Measurements from ENCODE around the gene SPTBN1. TPM values are rescaled to one million over a fixed set of nuclear protein-coding genes. Genes with fewer than 3 reads are reported as not detected.
A peak's percentile ranks its signal among the peaks of the same experiment; 100 is the strongest.

SPTBN1 gene
- 100 to 1,000 TPM; 128 to 169 (median 159) TPM for total RNA-seq (2021; fragmentation: NEBNext Ultra II Directional; extraction: Animal tissue kit (Norgen Biotek cat#: 25700))
- long read RNA-seq, partial matches to known transcripts, result 67 of 80 reads
- long read RNA-seq, other reads (novel, unspliced or antisense), result 8 of 80 reads

DNA sequence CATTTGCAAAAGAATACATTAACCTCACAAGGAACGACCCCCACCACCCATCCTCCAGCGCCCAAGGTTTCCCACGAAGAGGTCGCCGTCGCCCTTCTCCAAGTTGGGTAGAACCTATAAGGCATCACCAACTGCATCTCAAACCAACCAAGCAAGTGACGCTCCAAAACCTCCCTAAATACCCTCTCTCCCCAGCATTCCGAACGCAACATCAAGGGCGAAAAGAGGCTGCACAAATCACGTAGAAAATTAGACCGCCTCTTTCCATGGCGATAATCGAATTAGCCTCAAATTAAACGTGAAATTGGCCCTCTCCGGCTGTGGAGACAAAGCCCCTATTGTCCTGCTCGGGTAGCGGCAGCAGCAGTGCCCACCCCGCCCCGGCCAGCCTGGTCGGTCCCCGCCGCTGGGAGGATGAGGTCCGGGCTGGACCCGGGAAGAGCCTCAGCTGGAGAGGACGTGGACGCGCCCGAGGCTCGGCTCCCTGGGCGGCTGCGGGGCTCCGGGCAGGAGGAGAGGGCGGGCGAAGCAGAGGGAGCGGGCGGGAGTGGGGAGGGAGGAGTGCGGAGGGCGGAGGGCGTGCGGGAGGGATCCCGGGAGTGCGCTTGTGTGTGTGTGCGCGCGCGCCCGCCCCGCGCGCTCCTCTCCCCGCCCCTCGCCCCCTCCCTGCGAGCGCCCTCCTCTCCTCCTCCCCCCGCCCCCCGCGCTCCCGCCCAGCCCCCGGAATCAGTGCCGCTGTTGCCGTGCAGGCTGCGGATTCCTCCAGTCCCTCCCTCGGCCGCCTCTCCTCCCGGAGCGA is at the start of gene SPTBN1:
Gene SPTBN1, plus strand, starts transcription at position 765 of the 799 bp plus-strand sequence. CDS start 70,092 bp downstream, outside the sequence.
- peaks cover 5% of the 10 kb centered on the region; the same call in 1 of the 2 replicates for H3K27me3 Mint-ChIP-seq (ENCODE audit: insufficient read depth)
- H3K4me1 Mint-ChIP-seq (ENCODE audit: low read depth), result peaks cover 31% of the 10 kb centered on the region
- TF ChIP-seq, protein P1, sequence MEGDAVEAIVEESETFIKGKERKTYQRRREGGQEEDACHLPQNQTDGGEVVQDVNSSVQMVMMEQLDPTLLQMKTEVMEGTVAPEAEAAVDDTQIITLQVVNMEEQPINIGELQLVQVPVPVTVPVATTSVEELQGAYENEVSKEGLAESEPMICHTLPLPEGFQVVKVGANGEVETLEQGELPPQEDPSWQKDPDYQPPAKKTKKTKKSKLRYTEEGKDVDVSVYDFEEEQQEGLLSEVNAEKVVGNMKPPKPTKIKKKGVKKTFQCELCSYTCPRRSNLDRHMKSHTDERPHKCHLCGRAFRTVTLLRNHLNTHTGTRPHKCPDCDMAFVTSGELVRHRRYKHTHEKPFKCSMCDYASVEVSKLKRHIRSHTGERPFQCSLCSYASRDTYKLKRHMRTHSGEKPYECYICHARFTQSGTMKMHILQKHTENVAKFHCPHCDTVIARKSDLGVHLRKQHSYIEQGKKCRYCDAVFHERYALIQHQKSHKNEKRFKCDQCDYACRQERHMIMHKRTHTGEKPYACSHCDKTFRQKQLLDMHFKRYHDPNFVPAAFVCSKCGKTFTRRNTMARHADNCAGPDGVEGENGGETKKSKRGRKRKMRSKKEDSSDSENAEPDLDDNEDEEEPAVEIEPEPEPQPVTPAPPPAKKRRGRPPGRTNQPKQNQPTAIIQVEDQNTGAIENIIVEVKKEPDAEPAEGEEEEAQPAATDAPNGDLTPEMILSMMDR (IDR thresholded peaks at IDR 0.05), result no peak
- H3K4me3 Mint-ChIP-seq, result peak within 1 kb of the TSS; percentile 99
- DNase-seq, result peak; percentile 71
- H3K36me3 Mint-ChIP-seq (ENCODE audit: low read depth), result no peaks in the 10 kb centered on the region; the same call in 1 of the 2 replicates
- H3K9me3 Mint-ChIP-seq, result no peaks in the 10 kb centered on the region
- peak within 1 kb of the TSS; percentile 85 for H3K27ac Mint-ChIP-seq

GRCh38 chr2:54407693-54408092 is 48.4 kb upstream of the SPTBN1 start:
- Mint-ChIP-seq H3K27me3 (ENCODE audit: insufficient read depth) (peaks cover 9% of the 10 kb centered on the region), H3K4me1 (ENCODE audit: low read depth) (no peaks in the 10 kb centered on the region)
- no peak for DNase-seq

DNA sequence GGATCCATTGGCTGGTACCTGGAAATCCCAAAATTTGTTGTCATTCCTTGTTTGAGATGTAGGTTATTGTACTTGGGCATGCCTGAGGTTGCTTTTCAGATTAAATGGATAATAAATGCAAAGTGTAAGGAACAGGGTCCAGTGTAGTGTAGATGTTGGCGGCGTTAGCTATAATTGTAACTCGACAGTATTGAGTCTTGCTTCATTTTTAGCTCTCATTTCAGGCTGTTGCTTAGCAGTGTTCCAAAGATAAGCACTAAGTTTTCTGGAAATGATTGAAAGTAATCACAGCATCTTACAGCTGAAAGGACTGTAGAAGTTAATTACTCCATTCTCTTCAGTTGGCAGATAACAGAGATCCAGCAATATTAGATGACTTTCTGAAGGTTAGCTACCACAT is 47.8 kb upstream of the SPTBN1 start:
- TF ChIP-seq, protein P1 (IDR thresholded peaks at IDR 0.05), result no peak
- Mint-ChIP-seq H3K9me3 (no peaks in the 10 kb centered on the region), H3K27ac (no peak overlapping the region), H3K36me3 (ENCODE audit: low read depth) (no peaks in the 10 kb centered on the region), H3K4me3 (no peak overlapping the region), H3K27me3 (ENCODE audit: insufficient read depth) (peaks cover 9% of the 10 kb centered on the region), H3K4me1 (ENCODE audit: low read depth) (no peaks in the 10 kb centered on the region)
- DNase-seq, result no peak

More at GRCh38 chr2:54407693-54408092, 48.4 kb upstream of the SPTBN1 start:
- Mint-ChIP-seq H3K27ac (no peak overlapping the region), H3K36me3 (ENCODE audit: low read depth) (no peaks in the 10 kb centered on the region), H3K9me3 (no peaks in the 10 kb centered on the region), H3K4me3 (no peak overlapping the region)
- TF ChIP-seq, protein P1 (IDR thresholded peaks at IDR 0.05), result no peak

DNA sequence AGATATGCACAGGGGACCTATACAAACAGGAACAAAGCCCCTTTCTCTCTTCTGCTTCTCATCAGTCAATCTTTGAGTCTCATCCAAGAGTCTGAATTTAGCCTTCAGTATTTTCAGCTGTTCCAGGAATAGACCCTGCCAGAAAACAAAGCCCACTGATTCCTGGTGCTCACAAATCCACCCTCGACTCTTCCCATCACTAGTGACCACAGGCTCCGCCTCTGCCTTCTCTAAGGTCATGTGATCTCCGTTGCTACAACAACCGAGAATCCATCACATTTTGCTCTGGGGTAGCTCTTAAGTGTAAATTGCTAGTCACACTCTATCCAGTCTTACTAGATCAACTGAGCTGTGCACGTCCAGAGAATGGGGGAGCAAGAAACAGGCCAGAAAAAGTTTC is 46.4 kb upstream of the SPTBN1 start:
- H3K27ac Mint-ChIP-seq, result no peak overlapping the region
- no peaks in the 10 kb centered on the region for H3K9me3 Mint-ChIP-seq
- no peak overlapping the region for H3K4me3 Mint-ChIP-seq
- H3K27me3 Mint-ChIP-seq (ENCODE audit: insufficient read depth), result peaks cover 9% of the 10 kb centered on the region
- TF ChIP-seq, protein P1 (IDR thresholded peaks at IDR 0.05), result no peak
- H3K4me1 Mint-ChIP-seq (ENCODE audit: low read depth), result no peaks in the 10 kb centered on the region
- H3K36me3 Mint-ChIP-seq (ENCODE audit: low read depth), result no peaks in the 10 kb centered on the region
- no peak for DNase-seq

- Mint-ChIP-seq H3K4me1 (ENCODE audit: low read depth) (no peaks in the 10 kb centered on the region), H3K36me3 (ENCODE audit: low read depth) (no peaks in the 10 kb centered on the region), H3K4me3 (no peak overlapping the region), H3K27ac (no peak overlapping the region), H3K9me3 (no peaks in the 10 kb centered on the region), H3K27me3 (ENCODE audit: insufficient read depth) (peaks cover 15% of the 10 kb centered on the region)
- TF ChIP-seq, protein P1 (IDR thresholded peaks at IDR 0.05), result no peak
- DNase-seq, result no peak
These were observed 44.2 kb upstream of the SPTBN1 start for GRCh38 chr2:54411801-54412354.
